Stimulated activated naive CD8-positive, alpha-beta T cell treated with anti-CD3 and anti-CD28 coated beads, Interleukin-15, amount 100 ng/mL, for 72 hours (primary cell): ENCODE data around the gene PLG.
"Not testable (repeated sequence)": the region's sequence is repeated elsewhere in the genome, so short reads cannot be mapped to it uniquely, and the experiment has no call there.

Experiments used
- ATAC-seq: fragments of 150-1000 bp; cut with Tn5 transposase; 2 replicates; pipeline ENCODE4 v1.10.0; 2021; ENCODE audit warnings: mild to moderate bottlenecking, moderate library complexity
- DNase-seq, 2 donors: peaks; one replicate each; pipeline ENCODE4 v3.0.0; 2021 to 2022
- H3K27ac Mint-ChIP-seq, 2 donors: one replicate each; pipeline ENCODE4 v1.8.0; 2022; ENCODE audit warnings: mild to moderate bottlenecking in 2 of 2, mixed read lengths in 2 of 2, moderate library complexity in 2 of 2
- H3K27me3 Mint-ChIP-seq: one replicate; pipeline ENCODE4 v1.8.0; 2022; ENCODE audit warnings: mixed read lengths
- H3K4me1 Mint-ChIP-seq: one replicate; pipeline ENCODE4 v1.8.0; 2022; ENCODE audit warnings: mild to moderate bottlenecking, mixed read lengths
- H3K4me3 Mint-ChIP-seq, 2 donors: one replicate each; pipeline ENCODE4 v1.8.0; 2022; ENCODE audit warnings: mild to moderate bottlenecking in 2 of 2, mixed read lengths in 2 of 2, moderate library complexity in 1 of 2
- H3K9me3 Mint-ChIP-seq, 2 donors: one replicate each; pipeline ENCODE4 v1.8.0; 2022; ENCODE audit warnings: mixed read lengths in 2 of 2

Gene PLG

DNA sequence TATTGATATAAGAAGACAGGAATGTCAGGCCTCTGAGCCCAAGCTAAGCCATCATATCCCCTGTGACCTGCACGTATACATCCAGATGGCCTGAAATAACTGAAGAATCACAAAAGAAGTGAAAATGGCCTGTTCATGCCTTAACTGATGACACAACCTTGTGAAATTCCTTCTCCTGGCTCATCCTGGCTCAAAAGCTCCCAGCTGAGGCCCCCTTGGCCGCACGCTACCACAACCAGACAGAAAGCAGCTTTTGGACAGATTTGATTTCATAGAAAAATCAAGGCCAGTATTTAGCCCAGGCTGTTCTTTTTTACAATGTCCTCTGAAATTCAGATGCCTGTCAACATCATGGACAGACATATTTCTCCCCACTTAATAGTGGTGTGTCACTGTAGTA is 78.6 kb downstream of the PLG start:
- not testable (repeated sequence) for ATAC-seq, H3K27ac Mint-ChIP-seq, H3K4me1 Mint-ChIP-seq, H3K9me3 Mint-ChIP-seq, DNase-seq, H3K4me3 Mint-ChIP-seq
- H3K27me3 Mint-ChIP-seq: peaks cover 14% of the 10 kb centered on the region

DNA sequence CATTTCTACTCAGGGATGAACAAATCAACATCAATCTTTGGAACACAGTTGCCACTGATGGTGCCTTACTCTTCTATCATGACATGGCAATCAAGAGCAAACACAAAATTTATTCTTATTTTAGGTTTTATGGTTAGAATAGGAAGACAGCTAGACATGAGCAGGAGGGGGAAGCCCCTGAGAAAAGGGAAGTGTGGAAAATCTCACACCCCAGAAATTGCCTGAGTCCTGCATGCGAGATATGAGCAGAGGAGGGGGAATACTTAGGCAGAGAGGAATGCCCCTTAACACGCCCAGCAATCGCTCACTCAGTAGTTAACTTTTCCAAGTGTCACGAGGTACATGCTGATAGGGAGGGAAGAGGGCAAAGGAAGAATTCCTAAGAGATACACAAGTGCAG is 79.3 kb downstream of the PLG start:
- no peaks in the 10 kb centered on the region for H3K4me1 Mint-ChIP-seq
- H3K27me3 Mint-ChIP-seq: peaks cover 14% of the 10 kb centered on the region
- no peak for DNase-seq
- no peaks in the 10 kb centered on the region for H3K9me3 Mint-ChIP-seq
- ATAC-seq: no peak
- no peak overlapping the region for H3K4me3 Mint-ChIP-seq
- H3K27ac Mint-ChIP-seq: no peak overlapping the region

DNA sequence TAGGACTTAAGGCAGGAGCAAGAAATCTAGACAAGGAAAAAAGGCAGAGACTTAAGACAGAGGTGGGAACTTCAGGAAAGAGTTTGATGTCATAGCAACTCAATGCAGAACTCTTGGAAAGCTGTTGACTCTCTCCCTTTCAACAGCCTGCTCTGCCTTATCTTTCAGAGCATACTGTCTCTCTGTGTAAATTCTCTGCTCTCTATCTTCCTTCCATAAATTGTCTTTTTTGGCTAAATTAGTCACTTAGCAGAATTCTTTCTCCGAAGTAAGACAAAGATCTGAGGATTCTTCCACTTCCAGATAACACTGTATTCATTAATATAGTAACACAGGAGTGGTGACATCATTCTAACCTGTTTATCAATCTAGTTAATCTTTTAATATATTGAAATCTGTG is 80.2 kb downstream of the PLG start:
- DNase-seq: no peak
- Mint-ChIP-seq H3K9me3 (no peaks in the 10 kb centered on the region), H3K27me3 (peaks cover 14% of the 10 kb centered on the region), H3K27ac (no peak overlapping the region), H3K4me3 (no peak overlapping the region), H3K4me1 (no peaks in the 10 kb centered on the region)
- no peak for ATAC-seq

DNA sequence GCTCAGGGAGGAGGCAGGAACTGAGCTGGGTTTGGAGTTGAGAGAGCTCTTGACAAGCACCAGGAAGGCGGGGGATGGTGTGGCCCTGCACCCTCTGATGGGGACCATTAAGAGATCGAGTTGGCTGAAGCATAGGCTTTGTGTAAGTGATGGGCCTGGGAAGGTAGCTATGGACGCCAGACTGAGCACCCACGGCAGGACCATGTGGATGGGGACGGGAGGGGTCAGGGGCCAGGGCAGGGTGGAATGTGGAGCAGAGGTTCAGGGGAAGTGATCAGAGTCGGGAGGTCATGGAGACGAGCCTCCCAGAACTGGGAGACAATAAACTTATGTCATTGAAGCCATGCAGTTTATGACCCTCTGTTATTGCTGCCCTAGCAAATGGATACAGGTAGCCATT is 81.7 kb downstream of the PLG start:
- peaks cover 14% of the 10 kb centered on the region for H3K27me3 Mint-ChIP-seq
- H3K4me1 Mint-ChIP-seq: no peaks in the 10 kb centered on the region
- no peak overlapping the region for H3K27ac Mint-ChIP-seq
- ATAC-seq (no peak), DNase-seq (no peak)
- H3K9me3 Mint-ChIP-seq: peaks cover 0 to 5% of the 10 kb centered on the region in 2 donors
- no peak overlapping the region for H3K4me3 Mint-ChIP-seq

DNA sequence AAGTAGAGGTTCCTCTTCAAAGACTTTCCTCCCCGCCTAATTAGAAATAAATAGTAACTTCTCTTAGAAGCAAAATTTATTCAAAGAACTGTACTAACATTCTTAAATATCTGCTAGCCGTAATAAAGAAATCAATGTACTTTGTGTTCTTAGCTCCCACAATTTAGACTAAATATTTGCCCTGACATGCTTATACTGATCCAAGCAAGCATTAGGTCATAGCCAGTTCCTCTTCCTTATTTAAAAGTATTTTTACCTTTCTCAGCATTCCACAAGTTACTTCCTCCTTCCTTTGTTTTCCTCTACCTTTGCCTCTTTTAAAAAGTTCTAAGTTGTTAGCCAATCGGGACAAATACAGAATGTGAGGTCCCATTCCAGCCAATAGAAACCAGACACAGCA is 86.1 kb downstream of the PLG start:
- not testable (repeated sequence) for H3K4me3 Mint-ChIP-seq, H3K27me3 Mint-ChIP-seq, DNase-seq, ATAC-seq, H3K27ac Mint-ChIP-seq
- peaks cover 19% of the 10 kb centered on the region for H3K4me1 Mint-ChIP-seq
- peaks cover 7 to 26% of the 10 kb centered on the region in 2 donors for H3K9me3 Mint-ChIP-seq

DNA sequence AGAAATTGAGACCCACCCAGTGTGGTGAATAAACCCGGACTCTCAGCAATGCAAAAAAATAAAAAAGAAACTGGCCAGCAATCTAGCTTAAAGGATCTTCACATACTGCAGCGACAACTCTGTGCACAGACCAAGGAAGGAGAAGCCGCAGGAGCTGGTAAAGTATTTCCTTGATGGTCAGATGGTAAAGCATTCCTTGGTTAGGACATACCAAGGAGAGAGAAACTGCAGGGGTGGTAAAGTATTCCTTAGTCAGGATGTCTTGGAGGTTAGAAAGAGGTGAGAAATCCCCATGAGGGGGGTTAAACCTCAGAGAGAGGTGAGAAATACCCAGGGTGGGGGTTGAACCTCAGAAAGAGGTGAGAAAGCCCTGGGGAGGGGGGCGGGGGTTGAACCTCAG is 86.8 kb downstream of the PLG start:
- H3K27ac Mint-ChIP-seq: no peak overlapping the region
- H3K27me3 Mint-ChIP-seq: peaks cover 2% of the 10 kb centered on the region
- H3K9me3 Mint-ChIP-seq: peaks cover 7 to 26% of the 10 kb centered on the region in 2 donors
- no peak for ATAC-seq
- H3K4me3 Mint-ChIP-seq: no peak overlapping the region
- DNase-seq: no peak
- H3K4me1 Mint-ChIP-seq: peaks cover 19% of the 10 kb centered on the region

DNA sequence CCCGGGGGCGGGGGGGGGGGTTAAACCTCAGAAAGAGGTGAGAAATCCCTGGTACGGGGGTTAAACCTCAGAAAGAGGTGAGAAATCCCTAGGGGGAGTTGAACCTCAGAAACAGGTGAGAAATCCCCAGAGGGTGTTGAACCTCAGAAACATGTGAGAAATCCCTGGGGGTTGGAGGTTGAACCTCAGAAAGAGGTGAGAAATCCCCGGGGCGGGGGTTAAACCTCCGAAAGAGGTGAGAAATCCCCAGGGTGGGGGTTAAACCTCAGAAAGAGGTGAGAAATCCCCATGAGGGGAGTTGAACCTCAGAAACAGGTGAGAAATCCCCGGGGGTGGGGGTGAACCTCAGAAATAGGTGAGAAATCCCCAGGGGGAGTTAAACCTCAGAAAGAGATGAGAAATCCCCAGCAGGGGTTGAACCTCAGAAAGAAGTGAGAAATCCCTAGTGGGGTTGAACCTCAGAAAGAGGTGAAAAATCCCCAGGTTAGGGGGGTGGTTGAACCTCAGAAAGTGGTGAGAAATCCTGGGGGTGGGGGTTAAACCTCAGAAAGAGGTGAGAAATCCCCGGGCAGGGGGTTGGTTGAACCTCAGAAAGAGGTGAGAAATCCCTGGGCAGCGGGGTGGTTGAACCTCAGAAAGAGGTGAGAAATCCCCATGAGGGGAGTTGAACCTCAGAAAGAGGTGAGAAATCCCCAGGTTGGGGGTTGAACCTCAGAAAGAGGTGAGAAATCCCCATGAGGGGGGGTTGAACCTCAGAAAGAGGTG is 87.4 kb downstream of the PLG start:
- DNase-seq (peak in 1 of 2 donors; percentile 29), ATAC-seq (peak; percentile 20)
- no peaks in the 10 kb centered on the region for H3K27me3 Mint-ChIP-seq
- peaks cover 19% of the 10 kb centered on the region for H3K4me1 Mint-ChIP-seq
- H3K4me3 Mint-ChIP-seq: no peak overlapping the region
- peaks cover 7 to 26% of the 10 kb centered on the region in 2 donors for H3K9me3 Mint-ChIP-seq
- no peak overlapping the region for H3K27ac Mint-ChIP-seq

DNA sequence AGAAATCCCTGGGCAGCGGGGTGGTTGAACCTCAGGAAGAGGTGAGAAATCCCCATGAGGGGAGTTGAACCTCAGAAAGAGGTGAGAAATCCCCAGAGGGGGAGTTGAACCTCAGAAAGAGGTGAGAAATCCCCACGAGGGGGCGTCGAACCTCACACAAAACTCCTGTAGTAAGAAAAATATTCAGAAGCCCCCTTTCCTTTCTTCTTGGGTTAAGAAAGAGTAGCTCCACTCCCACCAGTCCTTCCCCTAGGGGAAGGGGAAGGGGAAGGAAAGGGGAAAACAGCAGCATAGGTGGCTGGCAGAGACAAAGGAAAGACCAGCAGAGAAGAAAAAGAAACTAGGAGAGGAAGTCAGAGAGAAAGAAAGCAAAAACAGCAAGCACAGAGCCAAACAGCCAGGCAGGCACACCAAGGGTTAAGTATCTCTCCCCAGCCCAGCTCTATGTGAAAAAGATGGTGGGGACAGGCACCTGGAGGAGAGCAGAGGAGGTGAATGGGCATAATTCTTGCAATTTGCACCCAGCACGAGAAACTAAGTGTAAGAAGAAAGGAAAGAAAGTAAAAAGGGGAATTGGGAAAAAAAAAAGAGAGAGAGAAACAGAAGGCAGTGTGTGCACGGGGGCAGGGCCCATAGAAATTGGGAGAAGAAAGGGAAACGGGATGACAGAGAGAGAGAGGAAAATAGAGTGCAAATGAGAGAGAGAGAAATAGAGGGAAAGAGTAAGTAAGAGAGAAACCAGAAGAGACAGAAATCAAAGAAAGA is 88.2 kb downstream of the PLG start:
- H3K9me3 Mint-ChIP-seq: peaks cover 7 to 26% of the 10 kb centered on the region in 2 donors
- H3K4me1 Mint-ChIP-seq: peaks cover 19% of the 10 kb centered on the region
- DNase-seq (peak in 1 of 2 donors; percentile 18), ATAC-seq (no peak)
- H3K27me3 Mint-ChIP-seq: no peaks in the 10 kb centered on the region
- no peak overlapping the region for H3K27ac Mint-ChIP-seq
- H3K4me3 Mint-ChIP-seq: peak overlapping the region in 1 of 2 donors; percentile 37

DNA sequence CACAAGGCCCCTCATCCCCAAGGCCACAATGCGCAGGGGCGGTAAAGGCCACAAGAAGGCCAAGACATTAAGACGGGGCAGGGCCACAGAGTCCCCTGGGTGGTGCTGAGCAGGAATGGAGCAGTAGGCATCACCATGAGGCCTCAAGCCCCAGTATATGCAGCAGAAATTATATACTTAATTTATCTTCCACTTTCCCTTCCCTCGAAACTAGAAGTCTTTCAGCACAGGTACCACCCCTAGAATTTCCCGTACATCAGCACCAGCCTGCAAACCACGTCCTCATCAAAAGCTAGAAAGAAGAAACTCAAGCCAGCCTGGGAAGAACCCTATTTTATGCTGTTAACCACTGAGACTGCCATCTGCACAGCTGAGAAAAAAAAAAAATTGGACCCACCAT is 89.4 kb downstream of the PLG start:
- DNase-seq (no peak), ATAC-seq (no peak)
- peaks cover 7 to 28% of the 10 kb centered on the region in 2 donors for H3K9me3 Mint-ChIP-seq
- no peak overlapping the region for H3K27ac Mint-ChIP-seq
- H3K27me3 Mint-ChIP-seq: no peaks in the 10 kb centered on the region
- H3K4me1 Mint-ChIP-seq: peaks cover 19% of the 10 kb centered on the region
- no peak overlapping the region for H3K4me3 Mint-ChIP-seq

DNA sequence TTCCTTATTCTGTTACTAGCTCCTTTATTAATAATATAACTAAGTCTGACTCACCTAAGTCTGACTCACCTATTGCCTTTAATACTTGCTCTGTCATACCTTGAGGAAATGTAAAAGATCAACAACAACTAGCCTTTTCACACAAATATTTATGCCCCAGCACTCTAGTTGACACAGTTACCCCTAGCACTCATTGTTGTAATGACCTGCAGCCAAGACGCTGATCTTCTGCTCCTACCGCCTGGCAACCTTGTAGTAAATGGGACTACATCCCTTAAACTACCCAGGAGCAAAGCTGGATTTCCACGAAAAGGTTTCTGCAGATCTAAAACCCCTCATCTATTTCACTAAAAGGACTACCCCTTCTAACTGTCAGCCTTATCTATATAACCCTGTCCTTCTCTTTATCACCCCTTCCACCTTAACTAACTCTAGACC is 90.0 kb downstream of the PLG start:
- DNase-seq: no peak
- Mint-ChIP-seq H3K27me3 (no peaks in the 10 kb centered on the region), H3K27ac (no peak overlapping the region), H3K9me3 (peaks cover 12 to 33% of the 10 kb centered on the region in 2 donors), H3K4me3 (no peak overlapping the region), H3K4me1 (peaks cover 19% of the 10 kb centered on the region)
- ATAC-seq: no peak

DNA sequence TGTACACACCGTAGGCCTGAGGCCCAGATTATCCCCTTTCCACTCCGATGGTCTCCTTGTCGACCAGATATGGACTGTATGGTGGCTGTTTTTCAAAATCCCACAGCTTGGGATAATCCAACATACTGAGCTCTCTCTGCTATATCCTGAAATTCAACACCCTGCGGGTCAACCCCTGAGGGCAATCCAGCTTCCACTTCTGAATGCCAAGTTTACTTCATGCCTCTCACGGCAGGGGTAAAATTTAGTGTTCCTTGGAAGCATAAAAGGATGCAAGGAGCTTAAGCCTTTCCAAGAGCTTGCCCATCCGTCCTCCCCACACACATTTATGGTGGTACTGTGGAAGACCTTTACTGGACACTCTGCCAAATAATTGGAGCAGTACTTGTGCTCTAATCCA is 90.7 kb downstream of the PLG start:
- Mint-ChIP-seq H3K27ac (no peak overlapping the region), H3K27me3 (no peaks in the 10 kb centered on the region), H3K9me3 (peaks cover 12 to 38% of the 10 kb centered on the region in 2 donors), H3K4me3 (no peak overlapping the region), H3K4me1 (peaks cover 19% of the 10 kb centered on the region)
- no peak for DNase-seq
- ATAC-seq: no peak

DNA sequence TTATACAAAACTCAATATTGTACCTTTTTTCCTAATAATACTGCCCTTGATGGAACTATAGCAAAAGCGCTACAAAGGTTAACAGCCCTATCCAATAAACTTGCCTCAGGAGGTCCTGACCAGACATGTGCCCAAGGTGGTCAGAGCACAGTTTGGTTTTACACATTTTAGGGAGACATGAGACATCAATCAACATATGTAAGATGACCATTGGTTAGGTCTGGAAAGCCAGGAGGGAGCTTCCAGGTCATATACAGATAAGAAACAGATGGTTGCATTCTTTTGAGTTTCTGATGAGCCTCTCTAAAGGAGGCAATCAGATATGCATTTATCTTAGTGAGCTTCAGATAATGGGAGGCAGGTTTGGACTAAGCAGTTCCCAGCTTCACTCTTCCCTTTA is 91.6 kb downstream of the PLG start:
- H3K27me3 Mint-ChIP-seq: no peaks in the 10 kb centered on the region
- no peak overlapping the region for H3K4me3 Mint-ChIP-seq
- no peak overlapping the region for H3K27ac Mint-ChIP-seq
- peaks cover 12 to 37% of the 10 kb centered on the region in 2 donors for H3K9me3 Mint-ChIP-seq
- H3K4me1 Mint-ChIP-seq: peaks cover 19% of the 10 kb centered on the region
- ATAC-seq (no peak), DNase-seq (no peak)

DNA sequence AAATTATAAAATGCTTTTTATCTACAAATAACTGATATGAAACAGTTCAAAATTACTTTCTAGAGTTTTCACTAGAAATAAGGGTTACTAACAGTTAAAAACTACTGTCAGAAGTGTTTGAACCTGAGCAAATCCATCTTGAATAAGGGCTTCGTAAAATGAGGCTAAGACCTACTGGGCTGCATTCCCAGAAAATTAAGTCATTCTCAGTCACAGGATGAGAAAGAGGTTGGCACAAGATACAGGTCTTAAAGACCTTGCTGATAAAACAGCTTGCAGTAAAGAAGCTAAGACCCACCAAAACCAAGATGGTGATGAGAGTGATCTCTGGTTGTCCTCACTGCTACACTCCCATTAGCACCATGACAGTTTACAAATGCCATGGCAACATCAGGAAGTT is 93.7 kb downstream of the PLG start:
- no peak for ATAC-seq
- no peak overlapping the region for H3K4me3 Mint-ChIP-seq
- H3K9me3 Mint-ChIP-seq: peaks cover 5 to 25% of the 10 kb centered on the region in 2 donors
- no peak overlapping the region for H3K27ac Mint-ChIP-seq
- no peaks in the 10 kb centered on the region for H3K27me3 Mint-ChIP-seq
- no peak for DNase-seq
- peaks cover 10% of the 10 kb centered on the region for H3K4me1 Mint-ChIP-seq

DNA sequence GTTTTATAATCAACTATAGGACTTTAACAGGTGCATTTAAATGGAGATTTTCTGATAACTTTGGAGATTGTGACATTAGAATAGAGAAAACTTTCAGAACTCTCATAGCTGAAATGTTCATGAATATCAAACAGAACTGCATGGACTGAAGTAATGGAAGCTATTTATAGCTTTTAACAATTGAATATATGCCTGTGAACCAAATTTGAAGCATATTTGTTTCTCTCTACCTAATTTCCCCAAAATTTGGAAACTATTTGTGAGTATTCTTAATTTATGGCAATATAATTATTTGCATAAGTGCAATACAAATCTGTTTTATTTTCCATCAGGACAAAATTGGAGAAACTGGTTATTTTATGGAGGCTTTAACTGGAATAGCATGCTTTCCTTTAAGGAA is 96.6 kb downstream of the PLG start:
- DNase-seq (no peak), ATAC-seq (no peak)
- peaks cover 5 to 15% of the 10 kb centered on the region in 2 donors for H3K9me3 Mint-ChIP-seq
- no peak overlapping the region for H3K27ac Mint-ChIP-seq
- no peaks in the 10 kb centered on the region for H3K27me3 Mint-ChIP-seq
- no peaks in the 10 kb centered on the region for H3K4me1 Mint-ChIP-seq
- H3K4me3 Mint-ChIP-seq: no peak overlapping the region

DNA sequence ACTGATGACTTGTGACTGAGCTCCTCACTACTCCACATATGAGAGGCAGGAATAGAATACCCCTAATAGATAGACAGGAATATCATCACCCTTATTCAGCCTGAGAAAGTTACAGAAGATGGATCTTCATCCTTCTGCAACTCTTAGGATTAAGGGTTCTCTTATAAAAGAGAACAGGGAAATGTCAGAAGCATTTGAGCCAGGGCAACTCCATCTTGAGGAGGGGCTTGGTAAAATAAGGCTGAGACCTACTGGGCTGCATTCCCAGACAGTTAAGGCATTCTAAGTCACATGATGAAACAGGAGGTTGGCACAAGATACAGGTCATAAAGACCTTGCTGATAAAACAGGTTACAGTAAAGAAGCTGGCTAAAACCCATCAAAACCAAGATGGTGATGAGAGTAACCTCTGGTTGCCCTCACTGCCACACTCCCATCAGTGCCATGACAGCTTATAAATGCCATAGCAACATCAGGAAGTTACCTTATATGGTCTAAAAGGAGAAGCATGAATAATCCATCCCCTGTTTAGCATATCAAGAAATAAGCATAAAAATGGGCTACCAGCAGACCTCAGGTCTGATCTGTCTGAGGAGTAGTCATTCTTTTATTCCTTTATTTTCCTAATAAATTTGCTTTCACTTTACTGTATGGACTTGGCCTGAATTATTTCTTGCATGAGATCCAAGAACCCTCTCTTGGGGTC is 97.9 kb downstream of the PLG start:
- ATAC-seq (no peak), DNase-seq (no peak)
- Mint-ChIP-seq H3K9me3 (peaks cover 5 to 23% of the 10 kb centered on the region in 2 donors), H3K27ac (no peak overlapping the region), H3K4me3 (no peak overlapping the region), H3K4me1 (no peaks in the 10 kb centered on the region), H3K27me3 (no peaks in the 10 kb centered on the region)

DNA sequence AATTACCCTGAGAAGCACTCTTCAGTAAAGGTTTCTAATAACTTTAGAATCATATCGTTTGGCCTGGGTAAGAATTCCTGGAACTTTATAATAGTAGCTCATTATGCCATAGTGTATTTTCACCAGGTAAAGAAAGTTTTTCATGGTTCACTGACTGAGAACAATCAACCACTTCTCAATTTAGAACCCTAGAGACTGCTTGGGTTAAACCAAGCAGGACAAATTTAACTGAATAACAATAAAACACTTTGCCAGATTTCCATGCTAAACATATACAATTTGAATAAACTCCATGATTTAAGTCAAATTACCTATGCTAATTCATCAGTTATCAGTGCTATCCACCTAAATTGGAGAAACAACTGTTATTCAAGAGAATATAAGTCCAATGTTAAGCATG is 99.4 kb downstream of the PLG start:
- H3K27ac Mint-ChIP-seq: no peak overlapping the region
- DNase-seq (no peak), ATAC-seq (no peak)
- peaks cover 5 to 22% of the 10 kb centered on the region in 2 donors for H3K9me3 Mint-ChIP-seq
- H3K4me1 Mint-ChIP-seq: no peaks in the 10 kb centered on the region
- H3K4me3 Mint-ChIP-seq: no peak overlapping the region
- H3K27me3 Mint-ChIP-seq: no peaks in the 10 kb centered on the region
